HCT116 (cell line): Measurements from ENCODE around the gene MOAP1. TPM values are rescaled to one million over a fixed set of nuclear protein-coding genes. Genes with fewer than 3 reads are reported as not detected.

Source experiments
- ATAC-seq: fragments of 200-7000 bp; cut with Tn5 transposase; 2 replicates; pipeline ENCODE4 v1.9.1; 2020; ENCODE audit warnings: mild to moderate bottlenecking, moderate library complexity
- BruUV-seq: library from RNA; stranded (reverse); fragments of 400-500 nt; replicated peaks from 2 replicates; lab custom pipeline; 2021; lab: Mats Ljungman, UMichigan
- CTCF ChIA-PET: fragments of 300-600 bp; sonication (Branson Sonifier 250); formaldehyde crosslinking; loops from one replicate; lab custom pipeline; 2021; ENCODE audit warnings: antibody characterized with exemption; lab: Charles Lee
- POLR2A ChIA-PET: fragments of 300-600, 350-600 bp; sonication (Branson Sonifier 250); formaldehyde crosslinking; loops from one replicate; lab custom pipeline; 2021; ENCODE audit warnings: antibody characterized with exemption; lab: Charles Lee
- RAD21 ChIA-PET, 2 experiments: fragments of 300-600 bp; sonication (Branson Sonifier 250); formaldehyde crosslinking; loops; one replicate each; lab custom pipeline; 2023; ENCODE audit warnings: low total read pairs in 2 of 2; ENCODE audit not compliant: uncharacterized antibody in 2 of 2, unreplicated experiment in 2 of 2, low non-redundant PET in 1 of 2; lab: Charles Lee
- DNase-seq: peaks from one replicate; pipeline ENCODE4 v3.0.0-alpha.2; 2010; ENCODE audit warnings: low read depth, low spot score
- H2AFZ ChIP-seq: fragments of 200-600 bp; shearing (Covaris generic), sonication (generic); 2 replicates; pipeline ENCODE4 v1.6.1; 2017; ENCODE audit warnings: low read depth, mixed run types, mixed read lengths, antibody characterized with exemption, low read length; ENCODE audit not compliant: poor library complexity, severe bottlenecking
- H3K27ac ChIP-seq: 2 replicates; pipeline ENCODE4 v1.5.1; 2012; ENCODE audit warnings: low read depth, low read length
- H3K27me3 ChIP-seq: fragments of 200-600 bp; sonication (generic); 2 replicates; pipeline ENCODE4 v1.6.1; 2016; ENCODE audit warnings: mixed run types, low read length, mixed read lengths; ENCODE audit not compliant: insufficient read depth
- H3K36me3 ChIP-seq, 2 experiments: fragments of 200-500 bp in 1 of 2; fragments of 200-600 bp in 1 of 2; sonication (Bioruptor generic) in 1 of 2; sonication (generic) in 1 of 2; 2 replicates each; pipeline versions ENCODE4 v1.5.1 to v1.6.1; 2014 to 2016; ENCODE audit warnings: low read length in 2 of 2, inconsistent platforms in 1 of 2, mixed read lengths in 1 of 2, mixed run types in 1 of 2; ENCODE audit not compliant: insufficient read depth in 2 of 2, control insufficient read depth in 1 of 2
- H3K4me1 ChIP-seq, 2 experiments: fragments of 200-600 bp in 1 of 2; sonication (generic) in 1 of 2; 2 replicates each; pipeline versions ENCODE4 v1.5.1 to v1.6.1; 2012 to 2017; ENCODE audit warnings: low read length in 2 of 2, inconsistent platforms in 1 of 2, mild to moderate bottlenecking in 1 of 2, mixed read lengths in 1 of 2, mixed run types in 1 of 2, moderate library complexity in 1 of 2; ENCODE audit not compliant: insufficient read depth in 2 of 2, control insufficient read depth in 1 of 2
- H3K4me2 ChIP-seq: fragments of 200-600 bp; sonication (generic); 2 replicates; pipeline ENCODE4 v1.6.1; 2017; ENCODE audit warnings: mixed run types, low read length, mixed read lengths
- H3K4me3 ChIP-seq, 2 experiments: fragments of 200-600 bp in 1 of 2; sonication (generic) in 1 of 2; replicated peaks in 1 of 2; 2 replicates each; pipeline ENCODE4 v1.5.1; 2011 to 2016; ENCODE audit warnings: low read length in 2 of 2, control low read depth in 1 of 2, low read depth in 1 of 2, mild to moderate bottlenecking in 1 of 2, mixed read lengths in 1 of 2, mixed run types in 1 of 2
- H3K79me2 ChIP-seq: fragments of 200-600 bp; sonication (generic); 2 replicates; pipeline ENCODE4 v1.6.1; 2017; ENCODE audit warnings: mild to moderate bottlenecking, mixed run types, low read length, moderate library complexity, mixed read lengths; ENCODE audit not compliant: insufficient read depth
- H3K9ac ChIP-seq: fragments of 200-600 bp; sonication (generic); 2 replicates; pipeline ENCODE4 v1.6.1; 2016; ENCODE audit warnings: low read length, mixed read lengths
- H3K9me2 ChIP-seq: fragments of 200-600 bp; sonication (generic), shearing (Covaris generic); 2 replicates; pipeline ENCODE4 v1.6.1; 2017; ENCODE audit warnings: mixed run types, mild to moderate bottlenecking, moderate library complexity; ENCODE audit not compliant: insufficient read depth
- H3K9me3 ChIP-seq, 2 experiments: fragments of 200-500 bp in 1 of 2; fragments of 200-600 bp in 1 of 2; sonication (Bioruptor generic) in 1 of 2; sonication (generic) in 1 of 2; 2 replicates each; pipeline ENCODE4 v1.6.1; 2014 to 2017; ENCODE audit warnings: low read length in 2 of 2, mixed read lengths in 2 of 2, inconsistent platforms in 1 of 2, low read depth in 1 of 2, mild to moderate bottlenecking in 1 of 2, mixed run types in 1 of 2, moderate library complexity in 1 of 2; ENCODE audit not compliant: control insufficient read depth in 1 of 2, insufficient read depth in 1 of 2
- H4K20me1 ChIP-seq: fragments of 200-600 bp; sonication (generic), shearing (Covaris generic); 2 replicates; pipeline ENCODE4 v1.6.1; 2017; ENCODE audit warnings: mixed run types, mild to moderate bottlenecking, moderate library complexity; ENCODE audit not compliant: insufficient read depth
- ATF3 ChIP-seq: IDR thresholded peaks from 2 replicates; pipeline ENCODE4 v1.6.1; 2012
- CEBPB ChIP-seq: IDR thresholded peaks from 2 replicates; pipeline ENCODE4 v1.6.1; 2012; ENCODE audit warnings: low read depth
- CTCF ChIP-seq, 3 experiments: fragments of 200-600 bp in 1 of 3; sonication (generic) in 1 of 3; IDR thresholded peaks in 2 of 3; conservative IDR thresholded peaks in 1 of 3; 2 replicates each; pipeline ENCODE4 v1.5.1; 2012 to 2017; ENCODE audit warnings: low read depth in 2 of 3, low read length in 2 of 3, antibody characterized with exemption in 1 of 3, borderline replicate concordance in 1 of 3, control low read depth in 1 of 3, mild to moderate bottlenecking in 1 of 3, mixed read lengths in 1 of 3, mixed run types in 1 of 3, moderate library complexity in 1 of 3; ENCODE audit not compliant: insufficient read depth in 1 of 3
- ELF1 ChIP-seq: IDR thresholded peaks from 2 replicates; pipeline ENCODE4 v1.6.1; 2012; ENCODE audit warnings: low read depth, borderline replicate concordance
- EZH2 ChIP-seq: fragments of 200-600 bp; sonication (generic); IDR thresholded peaks from 2 replicates; pipeline ENCODE4 v1.6.1; 2017; ENCODE audit warnings: antibody characterized with exemption, mixed run types
- EZH2phosphoT487 ChIP-seq: fragments of 200-600 bp; IDR thresholded peaks from 2 replicates; pipeline ENCODE4 v1.6.1; 2018; ENCODE audit warnings: antibody characterized with exemption, borderline replicate concordance
- FOSL1 ChIP-seq: IDR thresholded peaks from 2 replicates; pipeline ENCODE4 v1.6.1; 2012; ENCODE audit warnings: low read depth
- JUND ChIP-seq: IDR thresholded peaks from 2 replicates; pipeline ENCODE4 v1.6.1; 2012
- MAX ChIP-seq: IDR thresholded peaks from 2 replicates; pipeline ENCODE4 v1.6.1; 2012
- POLR2A ChIP-seq: IDR thresholded peaks from 2 replicates; pipeline ENCODE4 v1.7.0; 2011; ENCODE audit warnings: borderline replicate concordance; ENCODE audit not compliant: insufficient read depth, insufficient read length; ENCODE audit errors: extremely low read depth
- REST ChIP-seq: IDR thresholded peaks from 2 replicates; pipeline ENCODE4 v1.6.1; 2012; ENCODE audit warnings: low read depth
- SP1 ChIP-seq: IDR thresholded peaks from 2 replicates; pipeline ENCODE4 v1.6.1; 2012; ENCODE audit warnings: low read depth
- SRF ChIP-seq: IDR thresholded peaks from 2 replicates; pipeline ENCODE4 v1.6.1; 2012; ENCODE audit warnings: low read depth
- YY1 ChIP-seq: IDR thresholded peaks from 2 replicates; pipeline ENCODE4 v1.6.1; 2011; ENCODE audit warnings: low read length, low read depth, moderate library complexity, mild to moderate bottlenecking; ENCODE audit not compliant: insufficient replicate concordance; ENCODE audit errors: extremely low read depth
- ZFX ChIP-seq: fragments of 450-650 bp; IDR thresholded peaks from 2 replicates; pipeline ENCODE4 v1.6.1; 2017
- intact Hi-C: fragments of 100-400 bp; cut with micrococcal nuclease; formaldehyde crosslinking; loops from 2 replicates; pipeline ENCODE4 v1.10.0; 2022
- total RNA-seq: library from RNA; stranded (reverse); gene quantifications from one replicate; pipeline ENCODE4 v1.2.1, GENCODE V29; 2021; ENCODE audit not compliant: unreplicated experiment

Gene MOAP1
- total RNA-seq, 1 experiment from 2014 or later = 14.2 TPM

GRCh38 chr14:93214598-93214997 lies 29.9 kb upstream of the MOAP1 start:
- no TSS peak for BruUV-seq
- Histone ChIP-seq H3K4me2 (no peak overlapping the region), H3K9me2 (no peaks in the 10 kb centered on the region), H2AFZ (no peak overlapping the region), H3K9me3 (no peaks in the 10 kb centered on the region), H3K27me3 (no peaks in the 10 kb centered on the region), H3K9ac (no peak overlapping the region), H3K27ac (no peak overlapping the region)
- no peak for DNase-seq
- CTCF ChIA-PET = no interaction called here
- intact Hi-C loops = no loop called here
- no peak for TF ChIP-seq JUND
- no peak for TF ChIP-seq ZFX
- no peak for TF ChIP-seq MAX
- no peak for TF ChIP-seq EZH2phosphoT487
- no peak for TF ChIP-seq SP1
- TF ChIP-seq ATF3 = no peak
- no peak for TF ChIP-seq POLR2A
- no peak for TF ChIP-seq CTCF (IDR thresholded peaks at IDR 0.05 in 2 of 3, conservative IDR thresholded peaks at IDR 0.05 in 1 of 3; ENCODE audit: borderline replicate concordance in 1 of 3, insufficient read depth in 1 of 3, low read depth in 2 of 3, low read length in 2 of 3)
- no peak for TF ChIP-seq ELF1
- TF ChIP-seq, all 23 proteins: peak for 0
- Histone ChIP-seq H3K79me2 (peaks cover 7% of the 10 kb centered on the region), H4K20me1 (no peaks in the 10 kb centered on the region), H3K4me3 (no peak overlapping the region), H3K4me1 (no peaks in the 10 kb centered on the region), H3K36me3 (peaks cover 21 to 28% of the 10 kb centered on the region in 2 experiments)
- ChIA-PET POLR2A (no interaction called here), RAD21 (no interaction called here)
- no peak for ATAC-seq

GRCh38 chr14:93212432-93212831 lies 27.7 kb upstream of the MOAP1 start:
- TF ChIP-seq ZFX (no peak), POLR2A (no peak), FOSL1 (no peak), EZH2 (no peak), EZH2phosphoT487 (no peak), CEBPB (no peak), SRF (no peak), JUND (no peak), YY1 (no peak), REST (no peak)
- intact Hi-C loops = no loop called here
- Histone ChIP-seq H3K4me1 (peaks cover 4 to 9% of the 10 kb centered on the region in 2 experiments), H3K9me2 (no peaks in the 10 kb centered on the region), H3K9ac (no peak overlapping the region), H3K4me2 (no peak overlapping the region), H3K27ac (no peak overlapping the region), H3K9me3 (no peaks in the 10 kb centered on the region), H3K79me2 (peaks cover 28% of the 10 kb centered on the region), H3K4me3 (no peak overlapping the region), H3K36me3 (peaks cover 18 to 27% of the 10 kb centered on the region in 2 experiments), H4K20me1 (no peaks in the 10 kb centered on the region), H3K27me3 (no peaks in the 10 kb centered on the region), H2AFZ (no peak overlapping the region)
- CTCF ChIA-PET = no interaction called here
- no TSS peak for BruUV-seq
- RAD21 ChIA-PET = no interaction called here
- no peak for DNase-seq
- no peak for ATAC-seq
- POLR2A ChIA-PET = no interaction called here
